Duodenal mucosa (tissue), 2 donors: Measurements from ENCODE around the gene RSPO3.
"Not testable (repeated sequence)": the region's sequence is repeated elsewhere in the genome, so short reads cannot be mapped to it uniquely, and the experiment has no call there.

ENCODE experiments used
- H3K27ac ChIP-seq: one replicate; pipeline ENCODE4 v1.7.0; 2013; ENCODE audit warnings: low read depth, low read length
- H3K27me3 ChIP-seq, 2 donors: one replicate each; pipeline ENCODE4 v1.7.0; 2013; ENCODE audit warnings: low read length in 2 of 2, control low read depth in 1 of 2; ENCODE audit not compliant: insufficient read depth in 2 of 2, control insufficient read depth in 1 of 2
- H3K36me3 ChIP-seq, 2 donors: one replicate each; pipeline ENCODE4 v1.7.0; 2013; ENCODE audit warnings: low read length in 2 of 2, control low read depth in 1 of 2; ENCODE audit not compliant: insufficient read depth in 2 of 2, control insufficient read depth in 1 of 2
- H3K4me1 ChIP-seq, 2 donors: one replicate each; pipeline ENCODE4 v1.7.0; 2013; ENCODE audit warnings: low read length in 2 of 2, control low read depth in 1 of 2; ENCODE audit not compliant: insufficient read depth in 2 of 2, control insufficient read depth in 1 of 2
- H3K4me3 ChIP-seq, 2 donors: one replicate each; pipeline ENCODE4 v1.7.0; 2013; ENCODE audit warnings: low read length in 2 of 2, low read depth in 1 of 2
- H3K9ac ChIP-seq, 2 donors: one replicate each; pipeline ENCODE4 v1.7.0; 2013; ENCODE audit warnings: low read length in 2 of 2, low read depth in 1 of 2
- H3K9me3 ChIP-seq, 2 donors: one replicate each; pipeline ENCODE4 v1.7.0; 2013; ENCODE audit warnings: low read length in 2 of 2, control low read depth in 1 of 2; ENCODE audit not compliant: control insufficient read depth in 1 of 2

Gene RSPO3

GRCh38 chr6:127212376-127212775 is 93.9 kb downstream of the RSPO3 start:
- Histone ChIP-seq H3K9ac (no peak overlapping the region), H3K27me3 (no peaks in the 10 kb centered on the region), H3K4me3 (no peak overlapping the region), H3K36me3 (no peaks in the 10 kb centered on the region), H3K9me3 (no peaks in the 10 kb centered on the region), H3K4me1 (no peaks in the 10 kb centered on the region), H3K27ac (no peak overlapping the region)

GRCh38 chr6:127214032-127214431 is 95.6 kb downstream of the RSPO3 start:
- not testable (repeated sequence) for H3K4me1 ChIP-seq, H3K36me3 ChIP-seq, H3K4me3 ChIP-seq, H3K27me3 ChIP-seq, H3K27ac ChIP-seq, H3K9ac ChIP-seq, H3K9me3 ChIP-seq

- H3K4me1 ChIP-seq, H3K27me3 ChIP-seq: not testable (repeated sequence)
Measured at GRCh38 chr6:127214531-127214930, 96.1 kb downstream of the RSPO3 start.

GRCh38 chr6:127215931-127216330 is 97.5 kb downstream of the RSPO3 start:
- Histone ChIP-seq H3K27me3 (no peaks in the 10 kb centered on the region), H3K4me3 (no peak overlapping the region), H3K9ac (no peak overlapping the region), H3K4me1 (no peaks in the 10 kb centered on the region), H3K9me3 (no peaks in the 10 kb centered on the region), H3K27ac (no peak overlapping the region), H3K36me3 (no peaks in the 10 kb centered on the region)

More at GRCh38 chr6:127214531-127214930, 96.1 kb downstream of the RSPO3 start:
- H3K9me3 ChIP-seq, H3K4me3 ChIP-seq, H3K9ac ChIP-seq, H3K36me3 ChIP-seq, H3K27ac ChIP-seq: not testable (repeated sequence)

GRCh38 chr6:127216810-127217789 is 98.6 kb downstream of the RSPO3 start:
- no peaks in the 10 kb centered on the region for H3K9me3 ChIP-seq
- no peaks in the 10 kb centered on the region for H3K4me1 ChIP-seq
- H3K4me3 ChIP-seq, result no peak overlapping the region
- H3K9ac ChIP-seq, result no peak overlapping the region
- no peaks in the 10 kb centered on the region for H3K36me3 ChIP-seq
- no peaks in the 10 kb centered on the region for H3K27me3 ChIP-seq
- H3K27ac ChIP-seq, result no peak overlapping the region

GRCh38 chr6:127219869-127220268 is 101.4 kb downstream of the RSPO3 start:
- no peak overlapping the region for H3K27ac ChIP-seq
- H3K36me3 ChIP-seq, result no peaks in the 10 kb centered on the region
- no peak overlapping the region for H3K9ac ChIP-seq

GRCh38 chr6:127221201-127221600 is 102.7 kb downstream of the RSPO3 start:
- H3K9ac ChIP-seq, result no peak overlapping the region
- H3K27me3 ChIP-seq, result no peaks in the 10 kb centered on the region
- H3K36me3 ChIP-seq, result no peaks in the 10 kb centered on the region
- no peak overlapping the region for H3K27ac ChIP-seq
- no peak overlapping the region for H3K4me3 ChIP-seq
- H3K4me1 ChIP-seq, result no peaks in the 10 kb centered on the region
- H3K9me3 ChIP-seq, result no peaks in the 10 kb centered on the region

More at GRCh38 chr6:127219869-127220268, 101.4 kb downstream of the RSPO3 start:
- H3K9me3 ChIP-seq, result no peaks in the 10 kb centered on the region
- H3K4me1 ChIP-seq, result no peaks in the 10 kb centered on the region
- no peaks in the 10 kb centered on the region for H3K27me3 ChIP-seq
- no peak overlapping the region for H3K4me3 ChIP-seq

- no peaks in the 10 kb centered on the region for H3K36me3 ChIP-seq
- no peak overlapping the region for H3K4me3 ChIP-seq
- no peaks in the 10 kb centered on the region for H3K27me3 ChIP-seq
- H3K9me3 ChIP-seq, result no peaks in the 10 kb centered on the region
- H3K27ac ChIP-seq, result no peak overlapping the region
- no peak overlapping the region for H3K9ac ChIP-seq
- no peaks in the 10 kb centered on the region for H3K4me1 ChIP-seq
Measured at GRCh38 chr6:127222418-127222817, 103.9 kb downstream of the RSPO3 start.

- no peaks in the 10 kb centered on the region for H3K36me3 ChIP-seq
- H3K27ac ChIP-seq, result no peak overlapping the region
- no peak overlapping the region for H3K9ac ChIP-seq
- H3K27me3 ChIP-seq, result no peaks in the 10 kb centered on the region
- H3K9me3 ChIP-seq, result no peaks in the 10 kb centered on the region
- H3K4me1 ChIP-seq, result no peaks in the 10 kb centered on the region
- no peak overlapping the region for H3K4me3 ChIP-seq
Measured at GRCh38 chr6:127225497-127225896, 107.0 kb downstream of the RSPO3 start.

GRCh38 chr6:127233819-127234218 is 115.3 kb downstream of the RSPO3 start:
- not testable (repeated sequence) for H3K9me3 ChIP-seq, H3K36me3 ChIP-seq, H3K9ac ChIP-seq, H3K27ac ChIP-seq, H3K4me3 ChIP-seq, H3K4me1 ChIP-seq, H3K27me3 ChIP-seq
